ENCODE measurements around the gene DCTN4. TPM values are rescaled to one million over a fixed set of nuclear protein-coding genes. Genes with fewer than 3 reads are reported as not detected.
A peak's percentile ranks its signal among the peaks of the same experiment; 100 is the strongest.

The DCTN4 gene
- total and polyA plus RNA-seq, 7 donors, result 17.5 to 56.0 (median 51.0) TPM

DNA sequence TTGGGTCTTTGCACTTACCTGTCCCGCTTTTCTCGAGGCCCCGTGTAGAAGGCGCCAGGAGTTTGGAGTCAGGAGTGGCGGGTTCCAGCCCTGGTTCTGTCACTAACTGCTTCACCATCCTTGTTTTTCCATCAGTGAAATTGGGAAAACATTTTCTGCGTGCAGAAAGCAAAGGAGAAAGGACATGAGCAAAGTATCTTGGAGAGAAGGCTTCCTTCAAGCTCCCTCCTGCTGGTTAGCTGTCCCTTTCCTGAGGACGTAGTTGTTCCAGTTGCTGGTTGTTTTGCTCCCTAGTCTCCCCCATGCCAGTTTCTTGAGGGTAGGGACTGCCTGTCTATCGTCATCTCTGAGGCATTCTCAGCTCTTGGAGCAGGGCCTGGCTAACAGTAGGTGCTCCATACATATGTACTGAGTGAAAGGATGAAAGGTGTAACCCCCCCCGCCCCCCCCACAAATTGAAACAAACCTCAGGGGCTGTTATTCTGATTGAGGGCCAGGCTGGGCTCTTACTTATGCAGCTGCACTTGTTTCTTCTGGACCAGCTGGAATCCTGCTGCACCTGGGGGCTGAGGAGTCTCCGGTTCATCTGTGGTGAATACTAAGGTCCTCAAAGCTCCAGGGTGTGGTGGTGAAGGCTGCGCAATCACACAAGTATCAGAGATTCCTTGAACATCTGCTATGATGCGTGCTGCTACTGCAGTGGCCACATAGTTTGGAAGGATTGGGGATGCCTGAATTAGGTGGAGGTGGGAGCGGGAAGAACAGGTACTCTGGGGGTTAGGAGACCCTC, 20.8 kb upstream of the DCTN4 start:
- Histone ChIP-seq H3K4me3 (peak overlapping the region; percentile 70 to 81 (median 74)), H3K27ac (peak overlapping the region; percentile 91 to 95 (median 94)), H3K36me3 (no peaks in the 10 kb centered on the region), H3K9me3 (no peaks in the 10 kb centered on the region), H3K27me3 (no peaks in the 10 kb centered on the region), H3K4me1 (peaks cover 0 to 61% (median 55%) of the 10 kb centered on the region in 4 donors)
- WGBS, 2 donors, result 37 to 40% methylated on average over 13 of the region's 13 CpGs
- TF ChIP-seq POLR2A (IDR thresholded peaks at IDR 0.05) (no peak), EP300 (IDR thresholded peaks at IDR 0.05) (no peak), POLR2AphosphoS5 (IDR thresholded peaks at IDR 0.05) (no peak)
- TF ChIP-seq, protein P1, sequence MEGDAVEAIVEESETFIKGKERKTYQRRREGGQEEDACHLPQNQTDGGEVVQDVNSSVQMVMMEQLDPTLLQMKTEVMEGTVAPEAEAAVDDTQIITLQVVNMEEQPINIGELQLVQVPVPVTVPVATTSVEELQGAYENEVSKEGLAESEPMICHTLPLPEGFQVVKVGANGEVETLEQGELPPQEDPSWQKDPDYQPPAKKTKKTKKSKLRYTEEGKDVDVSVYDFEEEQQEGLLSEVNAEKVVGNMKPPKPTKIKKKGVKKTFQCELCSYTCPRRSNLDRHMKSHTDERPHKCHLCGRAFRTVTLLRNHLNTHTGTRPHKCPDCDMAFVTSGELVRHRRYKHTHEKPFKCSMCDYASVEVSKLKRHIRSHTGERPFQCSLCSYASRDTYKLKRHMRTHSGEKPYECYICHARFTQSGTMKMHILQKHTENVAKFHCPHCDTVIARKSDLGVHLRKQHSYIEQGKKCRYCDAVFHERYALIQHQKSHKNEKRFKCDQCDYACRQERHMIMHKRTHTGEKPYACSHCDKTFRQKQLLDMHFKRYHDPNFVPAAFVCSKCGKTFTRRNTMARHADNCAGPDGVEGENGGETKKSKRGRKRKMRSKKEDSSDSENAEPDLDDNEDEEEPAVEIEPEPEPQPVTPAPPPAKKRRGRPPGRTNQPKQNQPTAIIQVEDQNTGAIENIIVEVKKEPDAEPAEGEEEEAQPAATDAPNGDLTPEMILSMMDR (IDR thresholded peaks at IDR 0.05), result no peak
- intact Hi-C loops (cut with DNase I), result loop anchor here (1.0 to 5.0 kb wide), 3 partner anchors 21 to 328 kb away; partner anchors contain the start of gene RBM22
- peak; percentile 70 for DNase-seq

DNA sequence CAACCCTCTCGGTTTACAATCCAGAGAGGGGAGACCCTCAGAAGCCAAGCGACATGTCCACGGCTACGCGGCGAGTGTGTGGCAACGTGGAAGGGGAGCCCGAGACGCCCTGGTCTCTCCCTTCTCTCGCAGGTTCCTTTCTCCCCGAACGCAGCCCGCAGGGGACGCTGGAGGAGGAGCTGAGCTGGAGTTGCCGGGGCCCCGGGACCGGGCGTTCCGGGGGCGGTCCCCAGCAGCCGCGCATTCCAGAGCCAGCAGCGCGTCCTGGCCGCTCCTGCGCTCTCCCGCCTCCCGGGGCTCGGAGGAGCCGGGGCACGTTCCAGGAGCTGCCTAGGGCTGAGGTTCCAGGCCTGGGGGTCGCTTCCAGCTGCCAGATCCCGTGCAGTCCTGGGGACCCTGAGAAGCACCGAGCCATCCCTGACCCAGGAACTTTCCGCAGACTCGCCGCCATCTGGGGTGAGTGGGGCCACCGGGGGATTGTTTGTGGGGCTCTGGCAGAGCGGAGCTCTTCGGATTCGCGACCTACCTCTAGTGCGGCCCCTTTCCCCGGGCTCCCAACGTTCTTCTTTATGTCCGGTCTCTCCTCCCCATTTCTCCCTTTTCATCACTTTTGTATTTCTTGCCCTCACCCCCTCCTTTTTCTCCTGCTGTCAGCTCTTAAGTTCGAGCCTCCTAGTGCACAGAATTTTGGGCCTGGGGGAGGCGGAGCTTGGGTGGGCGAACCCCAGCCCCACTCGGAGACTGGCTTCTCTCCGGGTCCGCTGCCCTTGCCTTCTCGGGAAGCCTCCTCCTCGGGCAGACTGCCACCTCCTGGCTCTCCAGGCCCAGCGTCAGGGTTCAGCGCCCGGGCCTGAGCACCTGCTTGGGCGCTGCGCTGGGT, 19.9 kb upstream of the DCTN4 start, which contains the start of gene SMIM3:
Gene SMIM3 (plus strand): TSS at position 241 of the 880 bp plus-strand sequence. CDS start 16,684 bp downstream, outside the sequence.
- no peaks in the 10 kb centered on the region for H3K9me3 ChIP-seq
- H3K27me3 ChIP-seq, result no peaks in the 10 kb centered on the region
- H3K36me3 ChIP-seq, result no peaks in the 10 kb centered on the region
- DNase-seq, result peak; percentile 94
- peak; percentile 75 to 78 for TF ChIP-seq POLR2A (IDR thresholded peaks at IDR 0.05)
- TF ChIP-seq EP300 (IDR thresholded peaks at IDR 0.05), result no peak
- peak; percentile 71 to 94 (median 84) for TF ChIP-seq POLR2AphosphoS5 (IDR thresholded peaks at IDR 0.05)
- TF ChIP-seq, protein P1 (IDR thresholded peaks at IDR 0.05), result peak in 2 of 4 experiments; percentile 13 to 23
- peak within 1 kb of the TSS; percentile 91 to 95 (median 94) for H3K27ac ChIP-seq
- peaks cover 0 to 53% (median 48%) of the 10 kb centered on the region in 4 donors for H3K4me1 ChIP-seq
- intact Hi-C loops (cut with DNase I), result loop anchor here (1.0 to 2.0 kb wide), 2 partner anchors 20 to 78 kb away; partner anchors contain the start of gene RBM22
- WGBS, 2 donors, result 1% methylated on average over 59 of the region's 59 CpGs
- peak within 1 kb of the TSS; percentile 70 to 81 (median 74) for H3K4me3 ChIP-seq

DNA sequence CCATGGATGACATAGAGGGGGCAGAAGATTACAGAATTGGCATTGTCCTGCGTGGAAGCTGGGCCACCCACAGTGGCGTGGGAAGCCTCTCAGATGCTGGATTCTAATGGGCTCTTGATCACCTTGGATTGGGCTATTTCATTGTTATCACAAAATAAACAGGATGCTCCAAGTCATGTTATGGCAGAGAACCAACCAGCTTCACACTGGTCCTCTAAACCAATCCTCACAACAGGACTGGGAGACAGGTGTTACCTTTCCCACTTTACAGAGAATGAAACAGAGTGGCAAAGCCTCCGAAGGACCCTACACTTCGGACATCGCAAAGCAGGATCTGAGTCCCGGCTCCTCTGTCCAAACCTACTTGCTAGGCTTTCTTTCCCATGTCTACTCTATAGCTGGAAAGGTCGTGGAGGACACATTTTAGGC, 19.3 kb upstream of the DCTN4 start:
- no peaks in the 10 kb centered on the region for H3K36me3 ChIP-seq
- peak overlapping the region; percentile 91 to 95 (median 94) for H3K27ac ChIP-seq
- peaks cover 0 to 46% (median 42%) of the 10 kb centered on the region in 4 donors for H3K4me1 ChIP-seq
- H3K9me3 ChIP-seq, result no peaks in the 10 kb centered on the region
- peak overlapping the region; percentile 70 to 81 (median 74) for H3K4me3 ChIP-seq
- TF ChIP-seq POLR2A (IDR thresholded peaks at IDR 0.05), result no peak
- no peaks in the 10 kb centered on the region for H3K27me3 ChIP-seq
- DNase-seq, result no peak
- 8 to 17% methylated on average over 7 of the region's 7 CpGs for WGBS, 2 donors
- intact Hi-C loops (cut with DNase I), result loop anchor here (2.0 kb wide), 1 partner anchor 77 kb away; the partner anchor contains the start of gene RBM22

DNA sequence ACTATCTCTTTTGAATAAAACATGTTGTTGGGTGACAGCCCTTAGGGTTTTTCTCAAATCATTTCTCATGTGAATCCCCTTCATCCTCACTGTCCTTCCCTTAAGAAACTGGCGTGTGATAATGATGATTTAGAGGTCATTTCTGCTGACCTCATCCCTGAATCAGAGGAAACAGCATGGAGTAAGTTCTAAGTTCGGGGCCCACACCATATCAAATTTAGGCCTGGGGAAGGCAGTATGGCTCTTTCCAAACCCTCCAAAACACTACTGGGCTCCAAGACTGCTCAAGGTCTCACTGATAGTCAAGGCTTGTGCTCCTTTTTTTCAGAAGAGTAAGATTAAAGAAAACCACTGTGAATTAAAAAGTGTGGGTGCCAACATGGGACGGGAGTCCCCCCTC, 18.9 kb upstream of the DCTN4 start:
- Histone ChIP-seq H3K4me3 (peak overlapping the region in 3 of 4 donors; percentile 70 to 81 (median 72)), H3K9me3 (no peaks in the 10 kb centered on the region), H3K36me3 (no peaks in the 10 kb centered on the region), H3K4me1 (peaks cover 0 to 42% (median 38%) of the 10 kb centered on the region in 4 donors), H3K27me3 (no peaks in the 10 kb centered on the region), H3K27ac (peak overlapping the region; percentile 91 to 95 (median 94))
- intact Hi-C loops (cut with DNase I), result loop anchor here (2.0 kb wide), 1 partner anchor 77 kb away; the partner anchor contains the start of gene RBM22
- 58 to 68% methylated on average over 3 of the region's 3 CpGs for WGBS, 2 donors
- TF ChIP-seq EP300 (IDR thresholded peaks at IDR 0.05) (no peak), POLR2AphosphoS5 (IDR thresholded peaks at IDR 0.05) (no peak), POLR2A (IDR thresholded peaks at IDR 0.05) (no peak)
- TF ChIP-seq, protein P1 (IDR thresholded peaks at IDR 0.05), result no peak
- no peak for DNase-seq
